PC-9 (cell line): ENCODE data around the gene MICU2. TPM values are rescaled to one million over a fixed set of nuclear protein-coding genes. Genes with fewer than 3 reads are reported as not detected.

Experiments
- BruUV-seq: library from RNA; stranded (reverse); fragments of 400-500 nt; replicated peaks from 2 replicates; lab custom pipeline; 2021; lab: Mats Ljungman, UMichigan
- CTCF ChIA-PET: fragments of 300-600 bp; sonication (Branson Sonifier 250); formaldehyde crosslinking; loops from one replicate; lab custom pipeline; 2022; ENCODE audit warnings: antibody characterized with exemption; lab: Charles Lee
- POLR2A ChIA-PET: fragments of 300-600 bp; sonication (Branson Sonifier 250); formaldehyde crosslinking; loops from one replicate; lab custom pipeline; 2022; ENCODE audit warnings: antibody characterized with exemption; ENCODE audit not compliant: unreplicated experiment; lab: Charles Lee
- DNase-seq, 2 experiments: peaks; one replicate each; pipeline versions ENCODE4 v3.0.0 to v3.0.0-alpha.2; 2015 to 2022; ENCODE audit warnings: mixed read lengths in 1 of 2
- H2AFZ ChIP-seq: fragments of 200-600 bp; sonication (generic); 2 replicates; pipeline ENCODE4 v1.8.1; 2017; ENCODE audit warnings: antibody characterized with exemption
- H3F3A ChIP-seq: fragments of 200-600 bp; sonication (generic); 2 replicates; pipeline ENCODE4 v1.8.1; 2017; ENCODE audit warnings: antibody characterized with exemption, mild to moderate bottlenecking, low read depth; ENCODE audit not compliant: insufficient read depth
- H3K27ac ChIP-seq: fragments of 200-600 bp; sonication (generic); 2 replicates; pipeline ENCODE4 v1.6.1; 2016; ENCODE audit warnings: mixed run types
- H3K27me3 ChIP-seq: fragments of 200-600 bp; sonication (generic); 2 replicates; pipeline ENCODE4 v1.6.1; 2016; ENCODE audit warnings: low read depth, mixed run types; ENCODE audit not compliant: insufficient read depth
- H3K36me3 ChIP-seq: fragments of 200-600 bp; sonication (generic); 2 replicates; pipeline ENCODE4 v1.6.1; 2016; ENCODE audit warnings: low read depth, mixed run types
- H3K4me1 ChIP-seq: fragments of 200-600 bp; sonication (generic); replicated peaks from 2 replicates; pipeline ENCODE4 v1.6.1; 2016; ENCODE audit warnings: mixed run types; ENCODE audit not compliant: insufficient read depth
- H3K4me2 ChIP-seq: fragments of 200-600 bp; sonication (generic); 2 replicates; pipeline ENCODE4 v1.6.1; 2017; ENCODE audit warnings: mixed run types
- H3K4me3 ChIP-seq: fragments of 200-600 bp; sonication (generic); 2 replicates; pipeline ENCODE4 v1.6.1; 2016; ENCODE audit warnings: mixed run types
- H3K79me2 ChIP-seq: fragments of 200-600 bp; sonication (generic); 2 replicates; pipeline ENCODE4 v1.6.1; 2017; ENCODE audit warnings: low read depth, mixed run types
- H3K9me2 ChIP-seq: fragments of 200-600 bp; sonication (generic); 2 replicates; pipeline ENCODE4 v1.8.1; 2017; ENCODE audit warnings: mild to moderate bottlenecking; ENCODE audit not compliant: insufficient read depth
- H3K9me3 ChIP-seq: fragments of 200-600 bp; sonication (generic); 2 replicates; pipeline ENCODE4 v1.8.1; 2016; ENCODE audit warnings: low read depth; ENCODE audit not compliant: insufficient read depth
- H4K20me1 ChIP-seq: fragments of 200-600 bp; sonication (generic); 2 replicates; pipeline ENCODE4 v1.8.1; 2017; ENCODE audit not compliant: insufficient read depth
- EZH2 ChIP-seq: fragments of 200-600 bp; sonication (generic); IDR thresholded peaks from 2 replicates; pipeline ENCODE4 v1.8.0; 2017; ENCODE audit warnings: antibody characterized with exemption, low read depth
- intact Hi-C: fragments of 100-400 bp; cut with micrococcal nuclease; formaldehyde crosslinking; loops from one replicate; pipeline ENCODE4 v1.10.0; 2022; ENCODE audit not compliant: unreplicated experiment
- total RNA-seq: library from RNA; stranded (reverse); gene quantifications from 2 replicates; pipeline ENCODE4 v1.2.3, GENCODE V29; 2021
- TF ChIP-seq, protein P1 (sequence below): fragments of 200-600 bp; sonication (generic); conservative IDR thresholded peaks from 2 replicates; pipeline ENCODE4 v1.6.1; 2017; ENCODE audit warnings: mixed run types, antibody characterized with exemption, mild to moderate bottlenecking, moderate library complexity

MICU2 gene
- total RNA-seq, 1 experiment from 2014 or later: 18.3 TPM

- H3K27ac ChIP-seq: no peak overlapping the region
- no peaks in the 10 kb centered on the region for H3K27me3 ChIP-seq
- H3K4me3 ChIP-seq: no peak overlapping the region
- H3K36me3 ChIP-seq: no peaks in the 10 kb centered on the region; the same call in 1 of the 2 replicates
- no peaks in the 10 kb centered on the region for H3K79me2 ChIP-seq
- H3K4me1 ChIP-seq: no peaks in the 10 kb centered on the region
- H3K4me2 ChIP-seq: no peak overlapping the region
- BruUV-seq: no TSS peak
- CTCF ChIA-PET: no interaction called here
- no peaks in the 10 kb centered on the region for H3F3A ChIP-seq
- intact Hi-C loops: no loop called here
- POLR2A ChIA-PET: no interaction called here
- DNase-seq: no peak
- TF ChIP-seq EZH2: no peak
- TF ChIP-seq, protein P1, sequence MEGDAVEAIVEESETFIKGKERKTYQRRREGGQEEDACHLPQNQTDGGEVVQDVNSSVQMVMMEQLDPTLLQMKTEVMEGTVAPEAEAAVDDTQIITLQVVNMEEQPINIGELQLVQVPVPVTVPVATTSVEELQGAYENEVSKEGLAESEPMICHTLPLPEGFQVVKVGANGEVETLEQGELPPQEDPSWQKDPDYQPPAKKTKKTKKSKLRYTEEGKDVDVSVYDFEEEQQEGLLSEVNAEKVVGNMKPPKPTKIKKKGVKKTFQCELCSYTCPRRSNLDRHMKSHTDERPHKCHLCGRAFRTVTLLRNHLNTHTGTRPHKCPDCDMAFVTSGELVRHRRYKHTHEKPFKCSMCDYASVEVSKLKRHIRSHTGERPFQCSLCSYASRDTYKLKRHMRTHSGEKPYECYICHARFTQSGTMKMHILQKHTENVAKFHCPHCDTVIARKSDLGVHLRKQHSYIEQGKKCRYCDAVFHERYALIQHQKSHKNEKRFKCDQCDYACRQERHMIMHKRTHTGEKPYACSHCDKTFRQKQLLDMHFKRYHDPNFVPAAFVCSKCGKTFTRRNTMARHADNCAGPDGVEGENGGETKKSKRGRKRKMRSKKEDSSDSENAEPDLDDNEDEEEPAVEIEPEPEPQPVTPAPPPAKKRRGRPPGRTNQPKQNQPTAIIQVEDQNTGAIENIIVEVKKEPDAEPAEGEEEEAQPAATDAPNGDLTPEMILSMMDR: no peak
- no peak overlapping the region for H2AFZ ChIP-seq
- H4K20me1 ChIP-seq: no peaks in the 10 kb centered on the region
- no peaks in the 10 kb centered on the region for H3K9me2 ChIP-seq
- no peaks in the 10 kb centered on the region for H3K9me3 ChIP-seq
Measured at GRCh38 chr13:21511849-21512248, 92.1 kb downstream of the MICU2 start.

GRCh38 chr13:21504379-21504778 is 99.6 kb downstream of the MICU2 start:
- TF ChIP-seq, protein P1: no peak
- TF ChIP-seq EZH2: no peak
- CTCF ChIA-PET: no interaction called here
- H3F3A ChIP-seq: no peaks in the 10 kb centered on the region
- no peak overlapping the region for H3K4me3 ChIP-seq
- BruUV-seq: no TSS peak
- H3K9me2 ChIP-seq: no peaks in the 10 kb centered on the region
- no peak overlapping the region for H2AFZ ChIP-seq
- intact Hi-C loops: no loop called here
- no peak overlapping the region for H3K4me2 ChIP-seq
- no peak for DNase-seq
- POLR2A ChIA-PET: no interaction called here
- no peaks in the 10 kb centered on the region for H3K27me3 ChIP-seq
- H3K27ac ChIP-seq: no peak overlapping the region
- H3K9me3 ChIP-seq: no peaks in the 10 kb centered on the region
- no peaks in the 10 kb centered on the region for H4K20me1 ChIP-seq
- no peaks in the 10 kb centered on the region; the same call in 1 of the 2 replicates for H3K36me3 ChIP-seq
- no peaks in the 10 kb centered on the region for H3K79me2 ChIP-seq
- no peaks in the 10 kb centered on the region for H3K4me1 ChIP-seq

DNA sequence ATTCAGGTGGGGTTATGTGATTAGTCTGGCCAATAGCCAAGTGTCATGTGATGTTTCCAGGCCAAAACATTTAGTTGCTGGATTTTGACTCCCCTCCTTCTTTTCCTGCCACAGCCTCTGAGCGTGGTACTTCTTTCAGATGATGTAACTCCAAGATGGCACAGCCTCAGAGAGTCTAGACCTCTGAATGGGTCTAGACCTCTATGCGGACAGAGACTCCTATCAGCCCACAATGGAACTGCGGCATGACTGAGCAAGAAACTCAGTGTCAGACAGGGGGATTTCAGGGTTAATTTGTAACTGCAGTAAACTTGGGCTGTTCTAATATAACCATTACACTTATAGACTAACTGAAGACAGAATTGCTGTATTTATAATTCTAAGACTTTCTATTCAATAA is 102.3 kb downstream of the MICU2 start:
- ChIA-PET POLR2A (no interaction called here), CTCF (no interaction called here)
- no peak for DNase-seq
- H4K20me1 ChIP-seq: no peaks in the 10 kb centered on the region
- intact Hi-C loops: no loop called here
- BruUV-seq: no TSS peak
- no peaks in the 10 kb centered on the region for H3K79me2 ChIP-seq
- no peak overlapping the region for H3K27ac ChIP-seq
- no peaks in the 10 kb centered on the region for H3K27me3 ChIP-seq
- no peaks in the 10 kb centered on the region for H3K36me3 ChIP-seq
- H3F3A ChIP-seq: no peaks in the 10 kb centered on the region
- H2AFZ ChIP-seq: no peak overlapping the region
- H3K4me1 ChIP-seq: no peaks in the 10 kb centered on the region
- H3K4me3 ChIP-seq: no peak overlapping the region
- no peaks in the 10 kb centered on the region for H3K9me3 ChIP-seq
- no peaks in the 10 kb centered on the region for H3K9me2 ChIP-seq
- no peak overlapping the region for H3K4me2 ChIP-seq
- TF ChIP-seq, protein P1: no peak
